Measurements from ENCODE around the gene GBX1.
A peak's percentile ranks its signal among the peaks of the same experiment; 100 is the strongest.

GBX1 gene

DNA sequence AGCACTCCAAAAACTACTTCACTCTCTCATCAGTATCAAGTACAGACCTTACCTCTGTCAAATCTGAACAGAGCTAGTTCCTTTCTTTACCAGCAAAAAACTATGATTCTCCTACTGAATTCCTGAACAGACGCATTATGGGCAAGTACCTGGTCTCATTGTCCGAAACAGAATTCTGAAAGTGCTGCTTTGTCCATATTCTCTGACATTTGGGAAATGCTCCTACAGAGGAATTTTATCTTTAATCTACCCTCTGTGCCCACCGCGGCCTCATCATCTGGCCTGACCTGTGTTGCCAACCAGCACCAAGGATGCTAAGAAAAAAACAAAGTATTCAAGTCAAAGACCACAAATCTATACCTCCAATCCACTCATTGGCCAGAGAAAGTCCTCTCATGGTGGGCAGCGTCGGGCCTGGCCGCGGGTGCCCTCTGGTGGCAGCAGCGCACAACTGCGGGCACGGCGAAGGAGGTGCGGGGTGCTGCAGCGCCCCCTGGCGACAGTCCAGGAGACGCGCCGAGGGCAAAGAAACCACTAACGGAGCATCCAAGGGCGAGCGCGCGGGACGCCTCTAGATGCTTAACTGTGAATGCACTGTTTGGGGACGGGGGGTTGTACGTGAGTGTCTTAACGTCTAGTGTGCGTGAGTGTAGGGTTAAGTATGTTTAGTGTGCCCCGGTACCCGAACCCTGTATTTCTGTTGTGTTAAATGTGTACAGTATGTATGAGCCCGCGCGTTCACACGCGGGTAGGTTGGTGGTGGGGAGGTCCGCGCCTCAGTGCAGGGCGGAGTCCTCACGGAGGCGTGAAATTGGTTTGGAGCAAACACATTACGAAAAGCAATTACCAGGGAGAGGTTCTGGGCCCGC lies 5.0 kb upstream of the GBX1 start:
- DNase-seq, result peak; percentile 84

DNA sequence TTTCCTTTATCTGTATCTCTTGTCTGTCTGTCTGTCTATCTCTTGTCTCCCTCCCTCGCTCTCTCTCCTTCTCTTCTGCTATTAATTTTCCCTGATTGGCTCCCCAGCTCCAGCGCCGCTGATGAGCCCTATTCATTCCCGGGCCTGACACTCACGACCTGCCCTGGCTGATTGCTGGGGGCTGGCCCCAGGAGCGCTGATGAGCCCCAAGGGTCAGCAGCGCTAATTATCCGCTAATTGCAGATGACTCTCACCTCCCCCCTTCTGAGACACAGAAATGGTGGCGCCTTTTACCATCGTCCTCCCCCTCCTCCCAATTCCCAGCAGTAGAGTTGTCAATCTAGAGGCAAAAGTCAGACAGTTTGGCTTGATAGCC lies 1.3 kb upstream of the GBX1 start:
- DNase-seq, result no peak

DNA sequence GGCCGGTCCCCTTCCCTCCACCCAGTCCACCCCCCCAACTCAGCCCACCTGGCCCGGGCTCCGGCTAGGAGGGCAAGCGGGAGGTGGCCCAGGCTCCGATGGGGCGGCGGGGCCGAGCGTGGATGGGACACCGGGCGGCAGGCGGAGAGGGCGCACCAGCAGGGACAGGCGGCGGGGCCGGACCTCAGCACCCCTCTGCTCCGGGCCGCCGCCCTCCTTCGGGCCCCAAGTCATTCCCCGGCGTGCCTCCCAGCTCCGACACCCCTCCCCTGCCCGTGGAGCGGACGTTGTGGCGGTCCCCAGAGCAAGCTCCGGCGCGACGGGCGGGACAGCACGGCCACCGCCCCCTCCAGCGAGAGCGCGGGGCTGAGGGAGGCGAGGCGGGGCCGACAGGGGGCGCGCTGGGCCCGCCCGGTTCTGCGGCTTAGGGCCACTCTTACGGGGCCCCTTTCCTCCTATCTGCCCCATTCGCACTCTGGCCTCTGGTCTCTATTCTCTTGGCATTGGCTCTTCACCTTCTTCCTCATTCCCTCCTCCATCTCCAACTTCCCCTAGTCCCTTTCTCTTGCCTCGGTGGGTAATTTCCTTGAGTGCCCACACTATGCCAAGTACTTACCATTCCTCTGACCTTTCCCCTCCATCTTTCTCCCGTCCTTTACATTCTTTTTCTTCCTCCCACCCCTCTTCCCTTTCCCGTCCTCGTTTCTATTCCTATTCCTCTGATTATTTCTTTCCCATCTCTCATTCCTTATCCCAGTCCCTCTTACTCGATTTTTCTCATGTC lies 701 bp upstream of the GBX1 start:
- peak; percentile 64 for DNase-seq

DNA sequence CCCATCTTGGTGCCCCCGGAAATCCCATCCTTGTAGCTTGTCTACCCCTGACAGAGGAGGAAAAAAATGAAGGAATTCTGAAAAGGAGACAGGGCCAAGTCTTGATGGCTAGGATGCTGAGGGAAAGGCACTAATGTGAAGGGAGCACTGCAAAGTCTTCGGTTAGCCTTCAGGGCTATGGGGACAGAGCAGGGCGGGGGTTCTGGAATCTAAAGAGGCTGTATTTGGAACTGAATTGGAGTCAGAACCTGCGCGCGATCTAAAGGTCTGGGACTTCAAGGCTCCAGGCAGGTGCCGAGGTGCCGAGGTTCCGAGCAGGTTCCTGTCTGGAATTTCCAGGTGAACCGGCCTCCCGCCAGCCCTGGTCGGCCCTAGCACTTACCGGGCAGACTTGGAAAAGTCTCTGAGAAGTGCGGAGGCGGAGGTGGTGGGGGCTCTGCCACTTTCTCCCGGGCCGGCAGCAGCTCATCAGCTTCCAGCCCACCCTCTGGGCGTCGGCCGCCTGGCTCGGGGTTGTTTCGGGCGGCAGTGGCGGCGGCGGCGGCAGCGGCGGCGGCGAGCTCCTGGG lies 781 bp downstream of the GBX1 start:
- no peak for DNase-seq

DNA sequence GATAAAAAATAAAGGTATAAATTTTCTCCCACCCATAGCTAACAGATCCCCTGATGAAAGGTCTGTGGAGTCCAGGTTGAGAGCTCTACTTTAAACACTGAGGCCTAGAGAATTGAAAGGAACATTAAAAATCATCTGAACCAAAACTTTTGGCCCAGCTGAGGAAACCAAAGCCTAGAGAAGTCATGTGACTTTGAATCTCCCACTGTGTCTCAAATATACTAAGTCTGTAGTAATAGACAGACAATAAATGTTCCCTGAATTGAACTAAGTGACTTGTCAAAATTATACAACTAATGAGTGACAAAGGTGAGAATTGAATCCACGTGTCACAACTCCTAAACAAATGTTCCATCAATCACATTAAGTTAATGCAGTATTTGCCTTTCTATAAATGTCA lies 5.7 kb downstream of the GBX1 start:
- no peak for DNase-seq

DNA sequence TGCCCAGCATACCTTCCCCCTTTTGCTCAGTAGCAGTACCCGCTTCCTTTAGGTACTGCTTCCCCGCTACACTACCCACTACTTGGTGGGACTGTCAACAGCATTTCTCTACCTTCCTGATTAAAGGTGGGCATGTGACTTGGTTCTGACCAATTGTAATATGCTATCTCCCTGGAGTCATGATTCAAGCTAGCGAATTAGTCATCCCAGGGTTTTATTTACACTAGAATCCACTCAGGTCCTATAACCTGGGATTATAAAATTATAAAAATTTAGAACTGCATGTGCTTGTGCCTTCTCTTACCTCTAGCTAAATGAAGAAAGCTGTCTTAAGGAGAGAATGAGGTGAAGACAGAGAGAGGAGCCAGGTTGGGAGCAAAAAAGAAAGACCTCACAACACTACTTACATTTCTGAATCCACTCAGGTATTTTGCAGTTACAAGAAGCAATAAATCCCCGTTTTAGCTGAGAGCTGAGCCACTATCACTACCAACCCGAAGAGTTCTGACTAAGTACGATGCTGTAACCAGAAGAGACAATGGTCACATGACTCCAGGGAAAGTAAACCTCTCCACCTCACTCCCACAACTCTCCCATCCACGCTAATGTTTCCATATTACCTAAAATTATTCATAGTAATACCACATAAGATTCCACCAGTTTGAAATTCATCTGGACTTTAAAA lies 9.7 kb downstream of the GBX1 start:
- no peak for DNase-seq

DNA sequence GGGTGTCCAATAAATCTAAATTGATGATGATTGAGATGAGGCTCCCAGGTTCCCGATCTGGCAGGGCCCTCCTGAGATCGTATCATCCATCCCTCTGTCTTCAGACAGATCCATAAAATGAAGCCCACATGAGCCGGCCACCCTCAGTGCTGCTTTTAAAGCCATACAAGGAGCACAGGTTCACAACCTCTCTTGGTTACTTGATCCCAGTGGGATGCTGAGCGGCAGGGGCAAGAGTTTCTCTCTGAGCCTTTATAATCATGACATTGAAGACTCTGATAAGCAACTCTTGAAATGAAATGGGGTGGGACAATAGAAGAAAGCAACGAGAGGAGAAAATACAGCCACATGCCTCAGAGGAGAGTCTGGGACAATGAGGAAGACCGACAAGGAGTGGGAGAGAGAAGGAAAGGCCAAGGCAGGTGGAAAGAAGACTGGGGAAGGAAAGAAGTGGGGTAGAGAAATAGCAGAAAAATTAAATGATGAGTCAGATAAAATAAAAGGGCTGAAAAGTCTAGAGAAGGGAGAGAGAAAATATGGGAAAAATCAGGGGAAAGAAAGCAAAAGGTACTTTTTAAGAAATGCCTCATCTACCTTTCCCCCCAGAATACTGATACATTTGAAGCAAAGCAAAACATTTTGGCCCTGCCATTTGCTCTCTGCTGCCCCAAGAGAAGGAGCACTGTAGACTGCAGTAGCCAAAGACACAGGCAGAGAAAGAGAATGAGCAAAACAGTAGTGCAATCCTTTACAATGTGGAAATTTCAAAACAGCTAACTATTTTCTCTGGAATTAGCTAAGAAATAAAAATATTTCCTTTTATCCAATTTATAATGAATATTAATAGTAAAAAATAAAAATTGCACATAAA lies 14.6 kb downstream of the GBX1 start:
- DNase-seq, result no peak

DNA sequence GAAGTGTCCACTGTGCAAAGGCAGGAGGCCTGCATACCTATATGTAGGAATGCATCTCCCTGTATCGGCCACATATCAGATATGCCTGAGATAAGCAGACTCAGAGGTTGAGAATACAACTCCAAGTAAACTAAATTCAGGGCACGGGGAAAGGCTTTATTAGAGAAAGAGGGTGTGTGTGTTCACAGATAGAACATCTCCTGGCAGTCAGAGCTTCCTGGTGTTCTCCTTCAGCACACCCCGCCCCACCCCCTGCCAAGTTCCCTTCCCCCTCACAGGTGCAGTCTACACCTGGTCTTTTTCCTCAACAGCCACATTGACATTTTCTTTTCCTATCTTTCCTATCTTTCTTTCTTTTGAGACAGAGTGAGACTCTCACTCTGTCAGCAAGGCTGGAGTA lies 17.1 kb downstream of the GBX1 start:
- no peak for DNase-seq

DNA sequence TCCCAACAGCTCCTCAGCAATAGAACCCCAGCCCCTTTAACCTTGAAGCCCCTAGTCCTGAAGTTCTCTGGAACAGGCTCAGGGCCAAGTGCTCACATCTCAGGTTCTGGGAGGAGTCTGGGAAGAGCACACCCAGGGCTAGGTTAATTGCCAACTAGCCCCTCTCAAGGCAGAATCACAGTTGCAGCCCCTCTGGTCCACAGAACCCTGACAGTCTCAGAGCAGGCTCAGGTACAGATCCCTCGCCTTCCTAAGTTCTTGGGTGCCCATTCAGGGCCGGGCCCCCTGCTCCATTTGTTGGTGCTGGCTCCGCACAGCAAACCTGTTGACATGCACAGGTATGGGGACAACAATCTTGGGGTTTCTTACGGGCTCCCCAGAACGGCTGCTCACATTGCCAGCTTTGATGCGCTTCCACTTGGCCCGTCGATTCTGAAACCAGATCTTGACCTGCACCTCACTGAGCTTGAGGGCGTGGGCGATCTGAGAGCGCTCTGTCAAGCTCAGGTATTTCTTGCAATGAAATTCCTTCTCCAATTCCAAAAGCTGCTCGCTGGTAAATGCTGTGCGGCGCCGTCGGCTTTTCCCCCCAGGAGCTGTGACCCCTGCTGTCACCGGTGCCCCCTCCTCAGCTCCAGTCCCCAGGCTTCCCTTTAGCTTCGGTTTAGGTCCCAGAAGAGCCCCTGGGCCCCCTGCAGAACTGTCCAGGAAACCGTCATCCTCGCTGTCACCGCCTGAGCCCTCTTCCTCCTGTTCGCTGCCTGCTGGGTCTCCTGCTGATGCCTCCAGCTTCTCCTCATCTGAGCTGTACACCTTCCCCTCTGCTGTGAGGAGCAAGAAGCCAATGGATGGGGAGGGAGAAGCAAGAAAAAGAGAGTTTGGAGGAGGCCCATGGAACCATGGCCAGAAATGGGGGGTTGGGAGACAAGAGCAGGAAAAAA lies 18.9 kb downstream of the GBX1 start:
- no peak for DNase-seq

DNA sequence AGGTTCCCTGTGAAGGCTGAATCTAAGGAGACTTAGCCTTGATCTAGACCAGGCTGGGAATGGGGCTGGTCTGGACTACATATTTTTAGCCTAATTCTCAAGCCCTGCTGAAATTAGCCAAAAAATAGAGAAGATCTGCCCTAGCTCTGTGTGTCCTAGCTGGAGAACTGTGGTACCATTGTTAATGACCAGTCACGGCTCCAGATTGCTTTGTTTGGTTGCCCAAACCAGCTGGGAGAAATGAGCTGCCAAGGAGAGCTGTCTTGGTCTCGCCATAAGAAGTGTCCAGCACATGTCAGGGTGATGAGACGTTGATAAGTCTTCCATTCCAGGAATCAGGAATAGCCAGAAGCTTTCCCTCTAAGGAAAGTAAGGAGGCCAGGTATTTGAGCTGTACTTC lies 20.7 kb downstream of the GBX1 start:
- no peak for DNase-seq

DNA sequence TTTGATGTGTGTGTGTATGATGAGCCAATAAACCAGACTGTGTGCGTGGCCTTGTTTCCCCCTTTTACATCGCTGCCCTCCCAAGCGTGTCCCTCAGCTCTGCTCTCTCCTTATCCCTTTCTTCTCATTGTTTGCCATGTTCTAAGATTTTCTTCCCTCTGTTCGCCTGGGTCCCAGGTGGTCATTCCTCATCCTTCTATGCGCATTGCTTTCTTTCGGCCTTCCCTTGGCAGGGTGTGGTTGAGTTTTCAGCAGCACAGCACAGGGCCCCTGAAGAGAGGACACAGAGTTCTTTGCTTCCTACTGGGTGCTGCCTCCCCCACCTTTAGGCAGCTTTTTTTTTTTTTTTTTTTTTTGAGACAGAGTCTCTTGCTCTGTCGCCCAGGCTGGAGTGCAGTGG lies 23.1 kb downstream of the GBX1 start:
- DNase-seq, result no peak

DNA sequence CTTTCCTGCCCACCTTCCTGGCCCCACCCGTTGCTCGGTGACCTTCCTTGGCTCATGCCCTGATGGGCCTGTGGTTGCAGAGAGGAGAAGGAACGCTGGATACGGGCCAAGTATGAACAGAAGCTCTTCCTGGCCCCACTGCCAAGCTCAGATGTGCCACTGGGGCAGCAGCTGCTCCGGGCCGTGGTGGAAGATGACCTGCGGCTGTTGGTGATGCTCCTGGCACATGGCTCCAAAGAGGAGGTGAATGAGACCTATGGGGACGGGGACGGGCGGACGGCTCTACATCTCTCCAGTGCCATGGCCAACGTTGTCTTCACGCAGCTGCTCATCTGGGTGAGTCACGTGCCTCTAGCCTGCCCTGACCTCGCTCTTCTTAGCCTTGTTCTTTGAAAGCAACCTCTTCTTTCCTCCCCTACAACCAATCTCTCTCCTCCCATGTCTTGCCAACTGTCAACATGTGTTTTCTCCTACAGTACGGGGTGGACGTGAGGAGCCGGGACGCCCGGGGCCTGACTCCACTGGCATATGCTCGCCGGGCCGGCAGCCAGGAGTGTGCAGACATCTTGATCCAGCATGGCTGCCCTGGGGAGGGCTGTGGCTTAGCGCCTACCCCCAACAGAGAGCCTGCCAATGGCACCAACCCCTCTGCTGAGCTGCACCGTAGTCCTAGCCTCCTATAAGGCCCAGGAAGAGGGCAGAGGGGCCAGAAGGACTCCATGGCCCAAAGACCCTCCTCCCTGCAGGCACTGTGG lies 24.1 kb downstream of the GBX1 start:
- DNase-seq, result no peak

DNA sequence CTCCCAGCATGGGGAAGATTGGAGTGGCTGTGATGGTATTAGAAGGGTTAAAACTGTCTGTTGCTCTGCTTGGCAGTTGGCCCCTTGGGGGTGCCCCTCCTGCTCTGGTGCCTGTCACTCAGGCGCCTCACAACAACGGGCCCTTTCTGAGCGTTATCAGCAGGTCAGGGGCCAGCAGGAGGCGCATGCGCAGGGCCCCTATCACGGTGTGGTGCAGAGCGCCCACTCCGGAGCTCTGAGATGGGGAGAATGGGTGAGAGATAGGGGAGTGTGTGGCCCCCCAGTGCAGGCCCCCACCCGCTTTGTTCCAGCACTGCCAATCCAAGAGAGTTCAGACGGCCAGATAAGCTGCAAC lies 24.8 kb downstream of the GBX1 start:
- no peak for DNase-seq

DNA sequence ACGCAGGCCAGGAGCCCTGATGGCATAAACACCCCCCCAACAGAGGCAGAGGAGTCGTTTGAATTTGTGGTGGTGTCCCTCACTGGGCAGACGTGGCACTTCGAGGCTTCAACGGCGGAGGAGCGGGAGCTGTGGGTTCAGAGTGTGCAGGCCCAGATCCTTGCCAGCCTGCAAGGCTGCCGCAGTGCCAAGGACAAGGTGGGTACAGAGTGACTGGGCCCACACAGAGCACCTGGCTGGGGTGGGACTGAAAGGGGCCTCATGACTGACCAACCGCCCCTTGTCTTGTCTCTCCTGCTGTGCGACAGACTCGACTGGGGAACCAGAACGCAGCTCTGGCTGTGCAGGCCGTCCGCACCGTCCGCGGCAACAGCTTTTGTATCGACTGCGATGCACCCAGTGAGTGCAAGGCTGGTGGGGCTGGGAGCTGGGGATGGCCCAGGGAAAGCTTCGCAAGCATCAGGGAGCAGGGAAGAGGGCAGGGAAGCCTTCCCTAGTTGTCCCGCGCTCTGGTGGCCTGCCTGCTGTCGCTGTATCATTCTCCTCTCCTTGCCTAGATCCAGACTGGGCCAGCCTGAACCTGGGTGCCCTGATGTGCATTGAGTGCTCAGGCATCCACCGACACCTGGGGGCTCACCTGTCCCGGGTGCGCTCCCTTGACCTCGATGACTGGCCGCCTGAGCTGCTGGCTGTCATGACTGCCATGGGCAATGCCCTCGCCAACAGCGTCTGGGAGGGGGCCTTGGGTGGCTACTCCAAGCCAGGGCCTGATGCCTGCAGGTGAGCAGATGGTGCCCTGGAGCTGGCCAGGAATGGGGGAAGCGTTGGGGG lies 25.4 kb downstream of the GBX1 start:
- no peak for DNase-seq

DNA sequence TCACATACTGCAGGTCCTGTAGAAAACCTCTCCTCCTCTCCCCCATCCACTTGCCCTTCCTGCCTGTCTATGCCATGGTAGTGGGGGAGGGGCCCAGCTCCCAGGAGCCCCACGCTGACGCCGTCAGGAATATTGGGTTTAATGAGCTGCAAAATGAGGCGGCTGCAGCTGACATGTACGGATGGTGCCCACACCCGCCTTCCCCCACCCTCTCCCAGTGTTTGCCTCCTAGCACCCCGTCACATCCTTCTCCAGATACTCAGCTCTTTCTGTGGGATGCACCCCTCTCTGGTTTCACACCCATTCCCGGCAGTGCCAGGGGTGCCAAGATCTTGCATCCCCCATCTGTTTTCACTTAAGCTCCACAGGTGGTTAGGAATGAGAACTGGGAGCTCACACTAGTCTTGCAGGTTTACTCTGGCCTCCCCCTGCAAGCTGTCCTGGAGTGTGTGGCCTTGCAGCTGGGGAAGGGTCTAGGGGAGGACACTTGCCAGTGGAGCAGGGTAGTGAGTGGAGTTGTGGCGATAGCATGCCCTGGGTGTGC lies 26.1 kb downstream of the GBX1 start:
- DNase-seq, result no peak

DNA sequence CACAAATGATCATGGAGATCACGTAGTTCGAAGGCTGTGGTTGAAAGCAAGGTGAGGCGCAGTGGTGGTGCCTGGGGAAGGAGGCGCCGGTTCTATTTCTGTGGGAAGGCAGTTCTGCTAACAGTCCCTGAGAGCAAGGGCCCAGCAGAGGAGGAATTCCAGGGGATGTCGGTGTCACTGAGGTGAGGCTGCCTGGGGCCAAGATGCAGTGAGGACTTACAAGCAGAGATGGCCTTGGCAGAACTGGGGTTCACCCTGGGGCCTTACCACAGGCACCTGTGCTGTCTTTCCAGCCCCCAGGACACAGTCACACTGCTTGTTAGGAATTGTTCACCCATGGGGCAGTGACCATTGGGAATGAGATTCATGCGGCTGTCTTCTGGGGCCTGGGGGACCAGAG lies 26.7 kb downstream of the GBX1 start:
- DNase-seq, result no peak

DNA sequence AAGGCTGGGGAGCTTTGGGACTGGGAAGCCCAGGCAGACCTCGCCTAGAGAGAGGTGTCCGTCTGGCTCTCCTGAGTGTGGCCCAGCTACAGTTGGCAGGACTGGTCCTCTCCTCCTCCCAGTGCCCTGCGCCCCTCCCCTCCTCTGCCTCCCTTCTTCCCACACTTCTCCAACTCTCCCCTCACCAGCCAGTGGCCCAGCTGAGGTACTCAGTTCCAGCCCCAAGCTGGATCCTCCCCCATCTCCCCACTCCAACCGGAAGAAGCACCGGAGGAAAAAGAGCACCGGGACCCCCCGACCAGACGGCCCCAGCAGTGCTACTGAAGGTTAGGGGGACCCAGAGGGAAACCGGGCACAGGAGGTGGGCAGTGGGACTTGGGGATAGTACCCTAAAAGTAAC lies 27.7 kb downstream of the GBX1 start:
- DNase-seq, result no peak

DNA sequence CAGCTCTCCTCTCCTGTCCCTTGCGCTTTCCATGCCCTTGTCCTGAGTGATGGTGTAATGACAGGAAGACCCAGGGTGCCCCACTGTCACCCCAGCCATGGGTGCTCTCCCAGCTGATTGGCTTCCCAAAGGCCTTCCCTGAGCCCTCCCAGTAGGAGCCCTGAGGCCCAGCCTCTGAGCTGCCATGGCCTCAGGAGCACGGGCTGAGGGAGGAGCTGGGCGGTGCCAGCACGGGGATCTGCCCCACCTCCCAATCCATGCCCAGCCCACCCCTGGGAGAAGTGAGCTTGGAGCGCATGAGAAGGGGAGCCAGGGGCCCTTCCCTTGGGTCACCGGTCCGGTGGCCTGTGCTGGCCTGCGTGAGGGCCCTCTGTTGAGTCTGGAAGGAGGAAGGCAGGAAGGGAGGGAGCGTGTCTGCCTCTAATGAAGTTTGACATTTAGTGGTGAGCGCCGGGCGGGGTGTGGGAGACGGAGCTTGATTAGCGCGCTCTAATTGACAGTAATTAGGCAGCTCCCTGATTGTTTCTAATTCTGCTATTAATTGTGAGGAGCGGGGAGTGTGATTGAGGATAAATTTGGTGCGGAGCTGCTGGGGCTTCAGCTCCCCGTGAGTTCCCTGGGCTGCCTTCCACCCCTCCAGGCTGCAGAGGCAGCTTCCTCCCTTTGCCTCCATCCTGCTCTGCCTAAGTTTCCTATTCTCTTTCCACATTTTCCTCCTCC lies 28.3 kb downstream of the GBX1 start:
- DNase-seq, result no peak

All from CD4-positive, alpha-beta T cell treated with Interleukin-10 for 1 hour (primary cell).